Lower leg skin (tissue), 4 donors: Measurements from ENCODE around the gene LRRC10. TPM values are rescaled to one million over a fixed set of nuclear protein-coding genes. Genes with fewer than 3 reads are reported as not detected.

ENCODE experiments used
- DNase-seq, 2 donors: peaks; one replicate each; pipeline ENCODE4 v3.0.0-alpha.2; 2019; ENCODE audit warnings: low spot score in 2 of 2
- H3K4me3 ChIP-seq: fragments of 200-600 bp; sonication (generic); 2 replicates; pipeline ENCODE4 v1.5.1; 2017; ENCODE audit warnings: mild to moderate bottlenecking, low read depth; ENCODE audit not compliant: poor library complexity, severe bottlenecking
- POLR2A ChIP-seq, 2 donors: fragments of 450-650 bp; IDR thresholded peaks; one replicate each; pipeline ENCODE4 v1.6.1; 2016 to 2017; ENCODE audit warnings: antibody characterized with exemption in 2 of 2, mild to moderate bottlenecking in 1 of 2, moderate library complexity in 1 of 2
- WGBS, 2 donors: methylation state at CpG; one replicate each; pipeline ENCODE4 v1.1.5; 2018; 5-methylcytosine and 5-hydroxymethylcytosine counted together
- intact Hi-C: fragments of 100-400 bp; cut with DNase I; formaldehyde crosslinking; loops from one replicate; pipeline ENCODE4 v1.15.0; 2023; ENCODE audit warnings: low total_unique reads
- total RNA-seq, 4 donors: library from RNA; depleted of rRNA; stranded (reverse); fragments of >200 nt; gene quantifications; one replicate each; pipeline ENCODE4 v1.1.0, GENCODE V29; 2016
- TF ChIP-seq, protein P1 (sequence below), 3 donors: fragments of 450-650 bp; IDR thresholded peaks; one replicate each; pipeline ENCODE4 v1.5.1; 2016; ENCODE audit warnings: antibody characterized with exemption in 3 of 3, mild to moderate bottlenecking in 3 of 3, moderate library complexity in 2 of 3

Gene LRRC10
- total RNA-seq, 4 donors from 2014 or later = not detected

DNA sequence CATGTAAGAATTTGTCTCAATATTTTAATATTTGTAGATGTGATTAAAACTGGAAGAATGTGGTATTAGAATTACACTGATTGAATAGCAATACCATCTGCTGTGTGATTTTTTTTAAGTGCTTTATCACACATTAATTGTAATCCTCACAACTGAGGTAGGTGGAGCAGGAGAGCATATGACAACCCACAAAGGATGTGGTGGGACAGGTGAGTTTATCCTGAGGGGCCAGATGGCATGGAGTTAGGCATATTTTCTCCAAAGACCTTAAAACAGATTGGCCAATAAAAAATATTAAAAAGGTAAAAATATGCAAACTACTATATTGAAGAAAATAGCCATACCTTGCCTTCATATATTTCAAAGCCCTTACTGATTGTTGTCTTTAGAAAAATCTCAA is 7.8 kb downstream of the LRRC10 start:
- intact Hi-C loops = no loop called here
- TF ChIP-seq POLR2A (IDR thresholded peaks at IDR 0.05) = no peak
- TF ChIP-seq, protein P1, sequence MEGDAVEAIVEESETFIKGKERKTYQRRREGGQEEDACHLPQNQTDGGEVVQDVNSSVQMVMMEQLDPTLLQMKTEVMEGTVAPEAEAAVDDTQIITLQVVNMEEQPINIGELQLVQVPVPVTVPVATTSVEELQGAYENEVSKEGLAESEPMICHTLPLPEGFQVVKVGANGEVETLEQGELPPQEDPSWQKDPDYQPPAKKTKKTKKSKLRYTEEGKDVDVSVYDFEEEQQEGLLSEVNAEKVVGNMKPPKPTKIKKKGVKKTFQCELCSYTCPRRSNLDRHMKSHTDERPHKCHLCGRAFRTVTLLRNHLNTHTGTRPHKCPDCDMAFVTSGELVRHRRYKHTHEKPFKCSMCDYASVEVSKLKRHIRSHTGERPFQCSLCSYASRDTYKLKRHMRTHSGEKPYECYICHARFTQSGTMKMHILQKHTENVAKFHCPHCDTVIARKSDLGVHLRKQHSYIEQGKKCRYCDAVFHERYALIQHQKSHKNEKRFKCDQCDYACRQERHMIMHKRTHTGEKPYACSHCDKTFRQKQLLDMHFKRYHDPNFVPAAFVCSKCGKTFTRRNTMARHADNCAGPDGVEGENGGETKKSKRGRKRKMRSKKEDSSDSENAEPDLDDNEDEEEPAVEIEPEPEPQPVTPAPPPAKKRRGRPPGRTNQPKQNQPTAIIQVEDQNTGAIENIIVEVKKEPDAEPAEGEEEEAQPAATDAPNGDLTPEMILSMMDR (IDR thresholded peaks at IDR 0.05) = no peak
- no peak overlapping the region for H3K4me3 ChIP-seq
- no peak for DNase-seq

DNA sequence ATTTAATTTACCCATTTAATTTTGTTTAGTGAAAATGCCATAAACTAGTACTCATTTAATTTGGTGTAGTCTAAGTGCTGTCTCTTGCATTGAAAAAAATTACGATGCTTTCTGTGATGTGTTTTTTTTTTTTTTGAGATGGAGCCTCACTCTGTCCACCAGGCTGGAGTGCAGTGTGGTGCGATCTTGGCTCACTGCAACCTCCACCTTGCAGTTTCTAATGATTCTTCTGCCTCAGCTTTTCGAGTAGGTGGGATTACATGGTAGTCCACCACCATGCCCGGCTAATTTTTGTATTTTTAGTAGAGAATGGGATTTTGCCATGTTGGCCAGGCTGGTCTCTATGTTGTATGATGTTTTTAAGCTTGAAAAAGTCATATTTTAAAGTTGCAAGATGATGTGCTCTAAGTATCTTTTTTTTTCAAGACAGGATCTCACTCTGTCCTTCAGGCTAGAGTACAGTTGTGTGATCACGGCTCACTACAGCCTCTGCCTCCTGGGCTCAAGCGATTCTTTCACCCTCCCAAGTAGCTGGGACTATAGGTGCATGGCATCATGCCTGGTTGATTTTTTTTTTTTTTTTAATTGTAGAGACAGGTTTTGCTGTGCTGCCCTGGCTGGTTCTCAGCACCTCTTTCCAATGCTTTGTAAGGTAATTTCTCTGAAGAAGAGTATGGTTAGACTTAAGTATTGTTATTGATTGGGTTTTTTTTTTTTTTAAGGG is 8.6 kb downstream of the LRRC10 start:
- intact Hi-C loops = no loop called here
- 74 to 88% methylated on average over 6 of the region's 6 CpGs for WGBS, 2 donors
- DNase-seq = no peak
- no peak overlapping the region for H3K4me3 ChIP-seq
- TF ChIP-seq, protein P1 (IDR thresholded peaks at IDR 0.05) = no peak
- no peak for TF ChIP-seq POLR2A (IDR thresholded peaks at IDR 0.05)

DNA sequence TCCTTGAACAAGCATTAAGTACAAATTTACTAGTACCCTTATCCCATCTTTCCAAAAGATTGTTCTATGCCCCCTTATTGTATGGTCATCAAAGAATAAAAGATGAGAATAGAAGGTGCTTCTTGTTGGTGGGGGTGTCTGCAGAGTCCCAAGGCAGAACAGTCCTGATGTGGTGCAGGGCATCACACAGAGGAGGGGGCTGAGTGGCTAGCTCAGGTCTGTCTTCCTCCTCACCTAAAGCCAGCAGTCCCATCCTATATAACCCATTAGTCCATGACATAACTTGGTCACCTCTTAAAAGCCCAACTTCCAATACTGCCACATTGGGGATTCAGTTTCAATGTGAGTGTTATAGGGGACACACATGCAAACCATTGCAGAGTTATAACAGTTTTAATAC is 9.9 kb downstream of the LRRC10 start:
- H3K4me3 ChIP-seq = no peak overlapping the region
- intact Hi-C loops = no loop called here
- TF ChIP-seq, protein P1 (IDR thresholded peaks at IDR 0.05) = no peak
- TF ChIP-seq POLR2A (IDR thresholded peaks at IDR 0.05) = no peak
- no peak for DNase-seq

DNA sequence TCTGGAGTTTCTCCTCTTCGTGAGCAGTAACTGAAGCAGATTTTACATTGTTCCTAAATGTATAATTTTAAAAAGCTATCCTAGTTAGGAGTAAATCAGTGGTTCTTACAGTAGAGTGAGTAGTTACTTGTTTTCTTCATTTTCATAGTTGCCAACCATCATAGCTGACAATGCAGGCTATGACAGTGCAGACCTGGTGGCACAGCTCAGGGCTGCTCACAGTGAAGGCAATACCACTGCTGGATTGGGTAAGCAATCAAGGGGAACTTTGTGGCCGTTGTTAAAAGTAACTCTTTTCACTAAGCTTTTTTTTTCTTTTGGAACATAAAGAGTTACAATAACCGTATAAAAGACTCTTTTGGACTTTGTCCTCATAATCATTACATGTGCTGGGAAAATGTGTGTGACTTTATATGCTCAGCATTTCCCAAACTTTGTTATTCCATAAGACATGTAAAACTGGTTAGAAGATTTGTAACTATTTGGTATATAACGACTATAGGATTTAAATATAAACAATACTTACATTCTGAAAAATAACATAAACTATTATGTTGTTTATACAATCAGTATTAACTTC is 12.4 kb downstream of the LRRC10 start:
- DNase-seq = no peak
- 66 to 80% methylated on average over 4 of the region's 4 CpGs for WGBS, 2 donors
- no peak for TF ChIP-seq POLR2A (IDR thresholded peaks at IDR 0.05)
- TF ChIP-seq, protein P1 (IDR thresholded peaks at IDR 0.05) = no peak
- H3K4me3 ChIP-seq = no peak overlapping the region
- intact Hi-C loops = no loop called here

DNA sequence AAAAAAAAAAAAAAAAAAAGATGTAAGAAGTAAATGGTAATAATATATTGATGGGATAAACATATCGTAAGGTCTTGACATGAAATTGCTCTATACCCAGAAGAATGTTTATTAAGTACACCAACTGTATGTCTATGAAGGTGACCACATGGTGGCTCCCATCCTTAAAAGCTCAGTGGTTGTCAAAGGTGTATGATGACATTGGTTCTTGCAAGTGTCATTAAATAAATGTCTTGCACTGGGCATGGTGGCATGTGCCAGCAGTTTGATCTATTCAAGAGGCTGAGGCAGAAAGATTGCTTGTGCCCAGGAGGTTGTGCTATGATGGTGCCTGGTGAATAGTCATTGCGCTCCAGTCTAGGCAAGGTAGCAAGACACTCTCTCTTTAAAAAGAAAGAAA is 15.0 kb downstream of the LRRC10 start:
- intact Hi-C loops = no loop called here
- DNase-seq = no peak
- WGBS, 2 donors = 98% methylated on average over 2 of the region's 2 CpGs
- H3K4me3 ChIP-seq = no peak overlapping the region
- no peak for TF ChIP-seq POLR2A (IDR thresholded peaks at IDR 0.05)
- TF ChIP-seq, protein P1 (IDR thresholded peaks at IDR 0.05) = no peak
